Measurements from ENCODE around the gene CCSER1.

GRCh38 chr4:91268913-91269312, 1141.7 kb downstream of the CCSER1 start:
- TF ChIP-seq, protein P1, sequence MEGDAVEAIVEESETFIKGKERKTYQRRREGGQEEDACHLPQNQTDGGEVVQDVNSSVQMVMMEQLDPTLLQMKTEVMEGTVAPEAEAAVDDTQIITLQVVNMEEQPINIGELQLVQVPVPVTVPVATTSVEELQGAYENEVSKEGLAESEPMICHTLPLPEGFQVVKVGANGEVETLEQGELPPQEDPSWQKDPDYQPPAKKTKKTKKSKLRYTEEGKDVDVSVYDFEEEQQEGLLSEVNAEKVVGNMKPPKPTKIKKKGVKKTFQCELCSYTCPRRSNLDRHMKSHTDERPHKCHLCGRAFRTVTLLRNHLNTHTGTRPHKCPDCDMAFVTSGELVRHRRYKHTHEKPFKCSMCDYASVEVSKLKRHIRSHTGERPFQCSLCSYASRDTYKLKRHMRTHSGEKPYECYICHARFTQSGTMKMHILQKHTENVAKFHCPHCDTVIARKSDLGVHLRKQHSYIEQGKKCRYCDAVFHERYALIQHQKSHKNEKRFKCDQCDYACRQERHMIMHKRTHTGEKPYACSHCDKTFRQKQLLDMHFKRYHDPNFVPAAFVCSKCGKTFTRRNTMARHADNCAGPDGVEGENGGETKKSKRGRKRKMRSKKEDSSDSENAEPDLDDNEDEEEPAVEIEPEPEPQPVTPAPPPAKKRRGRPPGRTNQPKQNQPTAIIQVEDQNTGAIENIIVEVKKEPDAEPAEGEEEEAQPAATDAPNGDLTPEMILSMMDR (IDR thresholded peaks at IDR 0.05 in 8 of 11, conservative IDR thresholded peaks at IDR 0.05 in 3 of 11) = no peak
- no peak for TF ChIP-seq POLR2A (IDR thresholded peaks at IDR 0.05)
